H9 (cell line): ENCODE data around the gene RABGAP1L. TPM values are rescaled to one million over a fixed set of nuclear protein-coding genes. Genes with fewer than 3 reads are reported as not detected.

Experiments
- DNase-seq: peaks from one replicate; pipeline ENCODE4 v3.0.0-alpha.2; 2017
- H2AFZ ChIP-seq: one replicate; pipeline ENCODE4 v1.6.1; 2013; ENCODE audit warnings: mild to moderate bottlenecking, low read length, control low read depth, moderate library complexity
- H2AK5ac ChIP-seq: 2 replicates; pipeline ENCODE4 v1.6.1; 2013; ENCODE audit warnings: low read length, control low read depth, mixed read lengths; ENCODE audit not compliant: insufficient read length
- H2BK120ac ChIP-seq: one replicate; pipeline ENCODE4 v1.6.1; 2013; ENCODE audit warnings: low read depth, mild to moderate bottlenecking, low read length, control low read depth, inconsistent platforms; ENCODE audit not compliant: poor library complexity, severe bottlenecking
- H2BK12ac ChIP-seq: 2 replicates; pipeline ENCODE4 v1.6.1; 2013; ENCODE audit warnings: low read length, control low read depth, mixed read lengths, low read depth; ENCODE audit not compliant: insufficient read length
- H2BK15ac ChIP-seq: 2 replicates; pipeline ENCODE4 v1.6.1; 2013; ENCODE audit warnings: low read depth, low read length, control low read depth
- H2BK20ac ChIP-seq: one replicate; pipeline ENCODE4 v1.6.1; 2013; ENCODE audit warnings: low read depth, mild to moderate bottlenecking, low read length, control low read depth, inconsistent platforms; ENCODE audit not compliant: poor library complexity, severe bottlenecking
- H2BK5ac ChIP-seq: 2 replicates; pipeline ENCODE4 v1.6.1; 2013; ENCODE audit warnings: low read length, control low read depth, mixed read lengths; ENCODE audit not compliant: insufficient read length
- H3K14ac ChIP-seq: 2 replicates; pipeline ENCODE4 v1.6.1; 2013; ENCODE audit warnings: low read length, control low read depth; ENCODE audit not compliant: insufficient read depth
- H3K18ac ChIP-seq: 2 replicates; pipeline ENCODE4 v1.6.1; 2013; ENCODE audit warnings: low read depth, mild to moderate bottlenecking, mixed read lengths, low read length, control low read depth; ENCODE audit not compliant: insufficient read length
- H3K23ac ChIP-seq: 2 replicates; pipeline ENCODE4 v1.6.1; 2013; ENCODE audit warnings: low read length, control low read depth, mixed read lengths, low read depth; ENCODE audit not compliant: insufficient read length
- H3K23me2 ChIP-seq: 2 replicates; pipeline ENCODE4 v1.6.1; 2013; ENCODE audit warnings: low read depth, mild to moderate bottlenecking, mixed read lengths, low read length, control low read depth; ENCODE audit not compliant: insufficient read length, poor library complexity, severe bottlenecking
- H3K27ac ChIP-seq: 2 replicates; pipeline ENCODE4 v1.5.1; 2013; ENCODE audit warnings: low read length, control low read depth, mixed read lengths, low read depth; ENCODE audit not compliant: insufficient read length
- H3K27me3 ChIP-seq: 2 replicates; pipeline ENCODE4 v1.6.1; 2013; ENCODE audit warnings: low read length, control low read depth, inconsistent platforms; ENCODE audit not compliant: insufficient read depth
- H3K4ac ChIP-seq: 2 replicates; pipeline ENCODE4 v1.6.1; 2013; ENCODE audit warnings: low read depth, mild to moderate bottlenecking, control low read depth, inconsistent platforms, low read length, moderate library complexity
- H3K4me1 ChIP-seq: 2 replicates; pipeline ENCODE4 v1.6.1; 2013; ENCODE audit warnings: low read length, control low read depth, inconsistent platforms; ENCODE audit not compliant: insufficient read depth
- H3K4me2 ChIP-seq: 2 replicates; pipeline ENCODE4 v1.6.1; 2013; ENCODE audit warnings: low read length, control low read depth, mixed read lengths; ENCODE audit not compliant: insufficient read length, insufficient read depth
- H3K56ac ChIP-seq: 2 replicates; pipeline ENCODE4 v1.6.1; 2013; ENCODE audit warnings: low read depth, mild to moderate bottlenecking, mixed read lengths, low read length, control low read depth; ENCODE audit not compliant: insufficient read length
- H3K79me1 ChIP-seq: 2 replicates; pipeline ENCODE4 v1.6.1; 2013; ENCODE audit warnings: low read depth, mild to moderate bottlenecking, moderate library complexity, low read length, control low read depth, inconsistent platforms; ENCODE audit not compliant: insufficient read depth, poor library complexity, severe bottlenecking
- H3K79me2 ChIP-seq: 2 replicates; pipeline ENCODE4 v1.6.1; 2013; ENCODE audit warnings: low read length, control low read depth, inconsistent platforms; ENCODE audit not compliant: insufficient read depth
- H3K9ac ChIP-seq: 2 replicates; pipeline ENCODE4 v1.6.1; 2013; ENCODE audit warnings: low read length, control low read depth, mixed read lengths; ENCODE audit not compliant: insufficient read length; ENCODE audit errors: extremely low read depth
- H3K9me3 ChIP-seq: one replicate; pipeline ENCODE4 v1.6.1; 2013; ENCODE audit warnings: low read depth, low read length, inconsistent platforms; ENCODE audit not compliant: control insufficient read depth
- H3T11ph ChIP-seq: one replicate; pipeline ENCODE4 v1.6.1; 2013; ENCODE audit warnings: mild to moderate bottlenecking, low read length, control low read depth, inconsistent platforms
- H4K20me1 ChIP-seq: one replicate; pipeline ENCODE4 v1.6.1; 2013; ENCODE audit not compliant: control insufficient read depth, insufficient read length, insufficient read depth
- H4K5ac ChIP-seq: 2 replicates; pipeline ENCODE4 v1.6.1; 2013; ENCODE audit warnings: low read depth, mild to moderate bottlenecking, mixed read lengths, low read length, control low read depth; ENCODE audit not compliant: insufficient read length
- H4K8ac ChIP-seq: replicated peaks from 2 replicates; pipeline ENCODE4 v1.6.1; 2013; ENCODE audit warnings: low read length, control low read depth, mixed read lengths, low read depth; ENCODE audit not compliant: insufficient read length
- H4K91ac ChIP-seq: 2 replicates; pipeline ENCODE4 v1.6.1; 2013; ENCODE audit warnings: low read depth, mild to moderate bottlenecking, moderate library complexity, mixed read lengths, low read length, control low read depth; ENCODE audit not compliant: insufficient read length
- H3K27ac Mint-ChIP-seq, 3 experiments: 2 replicates in 2 of 3; 3 replicates in 1 of 3; pipeline ENCODE4 v1.8.0; 2020 to 2021; ENCODE audit warnings: mixed read lengths in 3 of 3, mild to moderate bottlenecking in 1 of 3, moderate library complexity in 1 of 3
- H3K27me3 Mint-ChIP-seq: 2 replicates; pipeline ENCODE4 v1.8.0; 2021; ENCODE audit warnings: low read depth, mild to moderate bottlenecking, moderate library complexity, mixed read lengths
- H3K36me3 Mint-ChIP-seq, 3 experiments: 2 replicates in 2 of 3; 3 replicates in 1 of 3; pipeline ENCODE4 v1.8.0; 2020 to 2021; ENCODE audit warnings: low read depth in 3 of 3, mixed read lengths in 3 of 3; ENCODE audit not compliant: insufficient read depth in 1 of 3
- H3K4me1 Mint-ChIP-seq, 2 experiments: 2 replicates each; pipeline ENCODE4 v1.8.0; 2020; ENCODE audit warnings: mixed read lengths in 2 of 2
- H3K4me3 Mint-ChIP-seq, 2 experiments: 2 replicates in 1 of 2; 3 replicates in 1 of 2; pipeline ENCODE4 v1.8.0; 2020 to 2021; ENCODE audit warnings: mild to moderate bottlenecking in 2 of 2, mixed read lengths in 2 of 2, moderate library complexity in 1 of 2
- H3K9me3 Mint-ChIP-seq, 2 experiments: 2 replicates in 1 of 2; 3 replicates in 1 of 2; pipeline ENCODE4 v1.8.0; 2020; ENCODE audit warnings: mild to moderate bottlenecking in 2 of 2, mixed read lengths in 2 of 2, moderate library complexity in 1 of 2
- CTCF ChIP-seq: fragments of 200-600 bp; sonication (generic); conservative IDR thresholded peaks from 3 replicates; pipeline ENCODE4 v1.8.0; 2021; ENCODE audit warnings: antibody characterized with exemption, mild to moderate bottlenecking
- whole genome bisulfite sequencing: extraction: QIAGEN DNeasy Blood & Tissue Kit; methylation state at CpG from one replicate; pipeline ENCODE4 v1.1.7; 2013; ENCODE audit warnings: missing lambda C conversion rate, low lambda C conversion rate, mixed read lengths; ENCODE audit not compliant: insufficient read length; ENCODE audit errors: extremely low coverage; 5-methylcytosine and 5-hydroxymethylcytosine counted together
- total RNA-seq: library from RNA; stranded (reverse); gene quantifications from 2 replicates; pipeline ENCODE4 v1.2.1, GENCODE V29; 2021

Gene RABGAP1L
- total RNA-seq, 1 experiment from 2014 or later: 147 TPM

- no peaks in the 10 kb centered on the region for H3K36me3 Mint-ChIP-seq
Observed at GRCh38 chr1:174358344-174358743, 199.0 kb downstream of the RABGAP1L start.

More at GRCh38 chr1:174358344-174358743, 199.0 kb downstream of the RABGAP1L start:
- H3K4me1 ChIP-seq: no peaks in the 10 kb centered on the region
- H2BK5ac ChIP-seq: no peak overlapping the region
- H3K79me1 ChIP-seq: no peaks in the 10 kb centered on the region
- H4K91ac ChIP-seq: no peak overlapping the region
- no peak overlapping the region for H3T11ph ChIP-seq
- no peak for TF ChIP-seq CTCF
- no peaks in the 10 kb centered on the region for H3K4me1 Mint-ChIP-seq
- no peaks in the 10 kb centered on the region for H3K9me3 Mint-ChIP-seq
- no peak overlapping the region for H2BK20ac ChIP-seq
- no peaks in the 10 kb centered on the region for H3K23me2 ChIP-seq
- no peaks in the 10 kb centered on the region for H3K27me3 ChIP-seq
- H3K4me3 Mint-ChIP-seq: no peak overlapping the region
- no peak overlapping the region for H4K8ac ChIP-seq
- no peaks in the 10 kb centered on the region for H4K20me1 ChIP-seq
- H3K14ac ChIP-seq: no peak overlapping the region
- no peaks in the 10 kb centered on the region for H3K9me3 ChIP-seq
- no peaks in the 10 kb centered on the region; the same call in 1 of the 2 replicates for H3K27me3 Mint-ChIP-seq
- no peak overlapping the region for H2BK15ac ChIP-seq
- H3K18ac ChIP-seq: no peak overlapping the region
- DNase-seq: no peak
- WGBS: no CpG with 5 or more reads among the region's 3 CpGs
- H3K79me2 ChIP-seq: no peaks in the 10 kb centered on the region
- no peak overlapping the region for H3K23ac ChIP-seq
- no peak overlapping the region for H3K4ac ChIP-seq
- no peak overlapping the region for H2BK120ac ChIP-seq
- H3K4me2 ChIP-seq: no peak overlapping the region
- no peak overlapping the region for H3K56ac ChIP-seq
- H3K27ac ChIP-seq: no peak overlapping the region
- H3K9ac ChIP-seq: no peak overlapping the region
- no peak overlapping the region for H3K27ac Mint-ChIP-seq
- H2AFZ ChIP-seq: no peak overlapping the region
- H4K5ac ChIP-seq: no peak overlapping the region
- H2AK5ac ChIP-seq: no peak overlapping the region
- no peak overlapping the region for H2BK12ac ChIP-seq
